HCT116 (cell line): ENCODE data around the gene ABTB2.

Experiments
- ATF3 ChIP-seq: IDR thresholded peaks from 2 replicates; pipeline ENCODE4 v1.6.1; 2012
- EZH2phosphoT487 ChIP-seq: fragments of 200-600 bp; IDR thresholded peaks from 2 replicates; pipeline ENCODE4 v1.6.1; 2018; ENCODE audit warnings: antibody characterized with exemption, borderline replicate concordance
- JUND ChIP-seq: IDR thresholded peaks from 2 replicates; pipeline ENCODE4 v1.6.1; 2012
- POLR2A ChIP-seq: IDR thresholded peaks from 2 replicates; pipeline ENCODE4 v1.7.0; 2011; ENCODE audit warnings: borderline replicate concordance; ENCODE audit not compliant: insufficient read depth, insufficient read length; ENCODE audit errors: extremely low read depth
- REST ChIP-seq: IDR thresholded peaks from 2 replicates; pipeline ENCODE4 v1.6.1; 2012; ENCODE audit warnings: low read depth
- TF ChIP-seq, protein P1 (sequence below), 3 experiments: fragments of 200-600 bp in 1 of 3; sonication (generic) in 1 of 3; IDR thresholded peaks in 2 of 3; conservative IDR thresholded peaks in 1 of 3; 2 replicates each; pipeline ENCODE4 v1.5.1; 2012 to 2017; ENCODE audit warnings: low read depth in 2 of 3, low read length in 2 of 3, antibody characterized with exemption in 1 of 3, borderline replicate concordance in 1 of 3, control low read depth in 1 of 3, mild to moderate bottlenecking in 1 of 3, mixed read lengths in 1 of 3, mixed run types in 1 of 3, moderate library complexity in 1 of 3; ENCODE audit not compliant: insufficient read depth in 1 of 3
- TF ChIP-seq, protein P2 (sequence below): IDR thresholded peaks from 2 replicates; pipeline ENCODE4 v1.6.1; 2012

- TF ChIP-seq REST = no peak
- TF ChIP-seq, protein P1, sequence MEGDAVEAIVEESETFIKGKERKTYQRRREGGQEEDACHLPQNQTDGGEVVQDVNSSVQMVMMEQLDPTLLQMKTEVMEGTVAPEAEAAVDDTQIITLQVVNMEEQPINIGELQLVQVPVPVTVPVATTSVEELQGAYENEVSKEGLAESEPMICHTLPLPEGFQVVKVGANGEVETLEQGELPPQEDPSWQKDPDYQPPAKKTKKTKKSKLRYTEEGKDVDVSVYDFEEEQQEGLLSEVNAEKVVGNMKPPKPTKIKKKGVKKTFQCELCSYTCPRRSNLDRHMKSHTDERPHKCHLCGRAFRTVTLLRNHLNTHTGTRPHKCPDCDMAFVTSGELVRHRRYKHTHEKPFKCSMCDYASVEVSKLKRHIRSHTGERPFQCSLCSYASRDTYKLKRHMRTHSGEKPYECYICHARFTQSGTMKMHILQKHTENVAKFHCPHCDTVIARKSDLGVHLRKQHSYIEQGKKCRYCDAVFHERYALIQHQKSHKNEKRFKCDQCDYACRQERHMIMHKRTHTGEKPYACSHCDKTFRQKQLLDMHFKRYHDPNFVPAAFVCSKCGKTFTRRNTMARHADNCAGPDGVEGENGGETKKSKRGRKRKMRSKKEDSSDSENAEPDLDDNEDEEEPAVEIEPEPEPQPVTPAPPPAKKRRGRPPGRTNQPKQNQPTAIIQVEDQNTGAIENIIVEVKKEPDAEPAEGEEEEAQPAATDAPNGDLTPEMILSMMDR (IDR thresholded peaks at IDR 0.05 in 2 of 3, conservative IDR thresholded peaks at IDR 0.05 in 1 of 3; ENCODE audit: borderline replicate concordance in 1 of 3, insufficient read depth in 1 of 3, low read depth in 2 of 3, low read length in 2 of 3) = no peak
- no peak for TF ChIP-seq ATF3
- TF ChIP-seq POLR2A = no peak
- TF ChIP-seq, protein P2, sequence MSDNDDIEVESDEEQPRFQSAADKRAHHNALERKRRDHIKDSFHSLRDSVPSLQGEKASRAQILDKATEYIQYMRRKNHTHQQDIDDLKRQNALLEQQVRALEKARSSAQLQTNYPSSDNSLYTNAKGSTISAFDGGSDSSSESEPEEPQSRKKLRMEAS = no peak
- TF ChIP-seq JUND = no peak
- no peak for TF ChIP-seq EZH2phosphoT487
Observed at GRCh38 chr11:34219279-34219678, 138.5 kb downstream of the ABTB2 start.
